ENCODE data around the gene MBD3L3.
"Not testable (repeated sequence)": the region's sequence is repeated elsewhere in the genome, so short reads cannot be mapped to it uniquely, and the experiment has no call there.

- TF ChIP-seq POLR2A, CTCF (IDR thresholded peaks at IDR 0.05): not testable (repeated sequence)
Observed at GRCh38 chr19:7041563-7041962, 16.9 kb downstream of the MBD3L3 start.

Data from thyroid gland (tissue), 4 donors.